GM12875 (cell line): Measurements from ENCODE around the gene MED13.
"Not testable (repeated sequence)": the region's sequence is repeated elsewhere in the genome, so short reads cannot be mapped to it uniquely, and the experiment has no call there.

Experiments used
- H3K4me3 ChIP-seq: one replicate; pipeline ENCODE4 v1.5.1; 2011; ENCODE audit warnings: low read depth, low read length, control low read depth
- TF ChIP-seq, protein P1 (sequence below): IDR thresholded peaks from 2 replicates; pipeline ENCODE4 v1.5.1; 2011; ENCODE audit warnings: low read depth, mild to moderate bottlenecking, control low read depth, inconsistent platforms, low read length, moderate library complexity, borderline replicate concordance; ENCODE audit not compliant: insufficient read depth

MED13 gene

GRCh38 chr17:62024866-62025265 is 40.2 kb downstream of the MED13 start:
- TF ChIP-seq, protein P1, sequence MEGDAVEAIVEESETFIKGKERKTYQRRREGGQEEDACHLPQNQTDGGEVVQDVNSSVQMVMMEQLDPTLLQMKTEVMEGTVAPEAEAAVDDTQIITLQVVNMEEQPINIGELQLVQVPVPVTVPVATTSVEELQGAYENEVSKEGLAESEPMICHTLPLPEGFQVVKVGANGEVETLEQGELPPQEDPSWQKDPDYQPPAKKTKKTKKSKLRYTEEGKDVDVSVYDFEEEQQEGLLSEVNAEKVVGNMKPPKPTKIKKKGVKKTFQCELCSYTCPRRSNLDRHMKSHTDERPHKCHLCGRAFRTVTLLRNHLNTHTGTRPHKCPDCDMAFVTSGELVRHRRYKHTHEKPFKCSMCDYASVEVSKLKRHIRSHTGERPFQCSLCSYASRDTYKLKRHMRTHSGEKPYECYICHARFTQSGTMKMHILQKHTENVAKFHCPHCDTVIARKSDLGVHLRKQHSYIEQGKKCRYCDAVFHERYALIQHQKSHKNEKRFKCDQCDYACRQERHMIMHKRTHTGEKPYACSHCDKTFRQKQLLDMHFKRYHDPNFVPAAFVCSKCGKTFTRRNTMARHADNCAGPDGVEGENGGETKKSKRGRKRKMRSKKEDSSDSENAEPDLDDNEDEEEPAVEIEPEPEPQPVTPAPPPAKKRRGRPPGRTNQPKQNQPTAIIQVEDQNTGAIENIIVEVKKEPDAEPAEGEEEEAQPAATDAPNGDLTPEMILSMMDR, result no peak
- H3K4me3 ChIP-seq, result no peak overlapping the region

- TF ChIP-seq, protein P1, result no peak
- H3K4me3 ChIP-seq, result no peak overlapping the region
Measured at GRCh38 chr17:62017912-62018311, 47.2 kb downstream of the MED13 start.

DNA sequence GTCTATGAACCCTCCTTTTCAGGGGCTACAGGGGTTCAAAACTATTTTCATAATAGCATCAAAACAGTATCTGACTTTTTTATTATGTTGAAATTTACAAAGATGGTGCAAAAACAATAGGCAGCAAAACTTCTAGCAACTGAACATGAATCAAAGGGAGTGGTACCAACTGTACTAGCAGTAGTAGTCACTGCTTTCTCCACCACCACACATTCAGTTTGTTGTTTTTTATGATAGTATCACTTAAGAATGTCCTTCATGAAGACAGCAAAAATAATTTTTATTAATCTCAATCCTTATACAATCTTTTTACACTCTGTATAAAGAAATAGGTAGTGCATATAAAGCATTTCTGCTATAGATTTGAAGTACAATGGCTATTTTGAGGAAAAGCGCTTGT is 47.6 kb downstream of the MED13 start:
- TF ChIP-seq, protein P1, result no peak
- H3K4me3 ChIP-seq, result no peak overlapping the region

- no peak overlapping the region for H3K4me3 ChIP-seq
- TF ChIP-seq, protein P1, result no peak
Measured at GRCh38 chr17:62014526-62014925, 50.6 kb downstream of the MED13 start.

DNA sequence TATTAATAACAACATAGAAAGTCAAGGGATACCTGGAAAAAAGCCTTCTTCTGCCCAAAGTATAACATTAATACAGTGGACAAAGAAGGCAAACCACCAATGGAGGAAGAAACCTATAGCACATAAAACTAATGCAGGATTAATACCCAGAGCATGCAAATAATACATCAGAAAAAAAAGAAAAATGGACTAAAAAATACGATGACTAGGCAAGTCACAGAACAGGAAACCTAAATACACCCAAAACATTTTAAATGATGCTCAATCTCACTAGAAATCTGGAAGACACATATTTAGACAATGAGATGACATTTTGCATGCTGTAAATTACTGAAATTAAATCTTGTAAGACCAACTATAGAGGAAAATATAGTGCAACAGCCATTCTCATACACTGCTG is 55.9 kb downstream of the MED13 start:
- H3K4me3 ChIP-seq, result no peak overlapping the region
- TF ChIP-seq, protein P1, result no peak

DNA sequence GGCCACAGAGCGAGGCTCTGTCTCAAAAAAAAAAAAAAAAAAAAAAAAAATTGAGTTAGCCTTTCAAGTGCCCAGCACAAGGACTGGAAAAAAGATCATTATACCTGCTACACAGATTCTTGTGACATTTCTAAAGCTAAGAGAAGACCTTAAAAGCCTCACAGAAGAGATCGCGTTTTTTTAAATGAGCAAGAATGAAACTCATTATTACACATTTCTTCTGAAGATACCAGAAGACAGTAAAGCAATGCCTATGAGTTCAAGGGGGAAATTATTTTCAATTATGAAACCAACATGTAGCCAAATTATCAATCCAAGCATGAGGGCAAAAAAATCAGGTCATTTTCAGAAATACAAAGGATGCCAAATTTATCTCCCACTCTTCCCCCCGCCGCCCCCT is 56.8 kb downstream of the MED13 start:
- no peak overlapping the region for H3K4me3 ChIP-seq
- TF ChIP-seq, protein P1, result no peak

DNA sequence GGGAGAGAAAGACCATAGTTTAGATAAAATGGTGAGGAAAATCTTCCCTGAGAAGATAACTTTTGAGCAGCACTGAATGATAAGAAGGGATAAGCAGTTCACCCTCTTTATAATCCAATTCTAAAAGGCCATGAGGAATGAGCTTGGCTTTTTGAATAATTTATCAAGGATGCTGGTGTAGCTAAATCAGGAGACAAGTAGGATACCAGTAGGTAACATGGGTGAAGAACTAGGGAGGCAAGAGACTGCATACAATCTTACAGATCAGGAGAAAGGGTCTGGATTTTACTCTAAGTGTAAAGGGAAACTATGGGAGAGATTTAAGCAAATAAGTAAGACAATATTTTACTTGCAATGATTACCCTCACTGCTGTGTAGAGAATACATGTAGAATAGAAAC is 60.7 kb downstream of the MED13 start:
- no peak overlapping the region for H3K4me3 ChIP-seq
- TF ChIP-seq, protein P1, result no peak

GRCh38 chr17:62003141-62003540 is 61.9 kb downstream of the MED13 start:
- H3K4me3 ChIP-seq, result not testable (repeated sequence)
